Heart left ventricle (tissue), 13 donors: ENCODE measurements around the gene LARP7.

Experiments used
- CTCF ChIP-seq, 12 donors: fragments of 200-600 bp; sonication (generic) in 4 of 12; IDR thresholded peaks; one replicate each; pipeline versions ENCODE4 v1.5.0 to v1.8.0; 2018 to 2022; ENCODE audit warnings: antibody characterized with exemption in 12 of 12, mild to moderate bottlenecking in 5 of 12
- POLR2A ChIP-seq, 2 donors: fragments of 450-650 bp; IDR thresholded peaks; one replicate each; pipeline ENCODE4 v1.6.1; 2017; ENCODE audit warnings: antibody characterized with exemption in 2 of 2, mild to moderate bottlenecking in 2 of 2, moderate library complexity in 2 of 2
- donor health status: ischemic (EF 13 %, LVEDD 7.1; RV severe dilation, severe dysfunction).
- donor health status: DM: no; HTN: yes; CAD: no.
- donor health status: DM: no; HTN: no; CAD: no.
- donor health status: ischemic (EF 25% LVEDD 6.9; RV normal size, moderate dysfunction).
- donor health status: ischemic (EF 25% LVEDD 5.7; RV mildly dilated, moderate dysfunction).
- donor health status: ischemic (EF 35%, LVEDD 5.7; RV mildly dilated, moderate dysfunction).
- donor health status: nonischemic (EF 11% LVEDD 7.7; RV severe dilation, severe dysfunction).
- donor health status: DM: yes; HTN: yes; CAD: no.
- donor health status: PGD.
- donor health status: ischemic (EF 29% LVEDD 5.4; RV normal size, mild dysfunction).
- donor health status: nonischemic (EF 23%, LVEDD 6.1; RV moderate dilation, normal function).

GRCh38 chr4:112589206-112589605 lies 47.7 kb upstream of the LARP7 start:
- TF ChIP-seq CTCF (IDR thresholded peaks at IDR 0.05) = no peak
- TF ChIP-seq POLR2A (IDR thresholded peaks at IDR 0.05) = no peak
